Pancreas (tissue), 10 donors: ENCODE results near the gene CXCL11. TPM values are rescaled to one million over a fixed set of nuclear protein-coding genes. Genes with fewer than 3 reads are reported as not detected.
"Not testable (repeated sequence)": the region's sequence is repeated elsewhere in the genome, so short reads cannot be mapped to it uniquely, and the experiment has no call there.

Source experiments
- ATAC-seq, 4 donors: fragments of 200-7000 bp; cut with Tn5 transposase; one replicate each; pipeline versions ENCODE4 v1.8.0 to v1.9.1; 2020; ENCODE audit warnings: mild to moderate bottlenecking in 4 of 4, moderate library complexity in 4 of 4
- DNase-seq, 6 donors: peaks; one replicate each; pipeline ENCODE4 v3.0.0-alpha.2; 2020
- FAIRE-seq: peaks from 2 replicates; lab custom pipeline; 2012; peaks lifted over from hg19 to GRCh38; lab: Jason Lieb, UNC
- H3K27ac ChIP-seq, 4 donors: fragments of 200-600 bp; sonication (generic); 1 replicate in 3 of 4; 2 replicates in 1 of 4; pipeline versions ENCODE4 v1.5.0 to v1.8.0; 2020
- H3K27me3 ChIP-seq, 4 donors: fragments of 200-600 bp; one replicate each; pipeline ENCODE4 v1.8.0; 2021
- H3K36me3 ChIP-seq, 3 donors: fragments of 200-600 bp; sonication (generic) in 1 of 3; one replicate each; pipeline versions ENCODE4 v1.5.0 to v1.8.0; 2020 to 2021
- H3K4me1 ChIP-seq, 3 donors: fragments of 200-600 bp; one replicate each; pipeline ENCODE4 v1.8.0; 2021
- H3K4me3 ChIP-seq, 4 donors: fragments of 200-600 bp; sonication (generic) in 2 of 4; one replicate each; pipeline versions ENCODE4 v1.5.0 to v1.8.0; 2020 to 2021
- H3K9me3 ChIP-seq, 4 donors: fragments of 200-600 bp; one replicate each; pipeline ENCODE4 v1.8.0; 2021
- WGBS, 2 donors: extraction: QIAGEN DNeasy Blood & Tissue Kit; methylation state at CpG; one replicate each; pipeline ENCODE4 v1.1.7; 2013; 5-methylcytosine and 5-hydroxymethylcytosine counted together
- intact Hi-C, 3 donors: fragments of 100-400 bp; cut with DNase I; formaldehyde crosslinking; loops; one replicate each; pipeline versions ENCODE4 v1.11.1 to v1.14.2; 2022
- polyA plus RNA-seq, 2 donors: library from polyadenylated mRNA; stranded (reverse); fragments of 200-250 nt; gene quantifications; one replicate each; pipeline ENCODE4 v1.2.3, GENCODE V29; 2013
- total RNA-seq, 6 donors: library from RNA; stranded (reverse); fragmentation: NEBNext Ultra II Directional in 4 of 6; extraction: Animal tissue kit (Norgen Biotek cat#: 25700) in 4 of 6; gene quantifications; one replicate each; pipeline versions ENCODE4 v1.2.1 to v1.2.4, GENCODE V29; 2021 to 2023
- TF ChIP-seq, protein P1 (sequence below), 4 donors: fragments of 200-600 bp; sonication (generic) in 3 of 4; IDR thresholded peaks; one replicate each; pipeline versions ENCODE4 v1.5.0 to v1.8.0; 2021; ENCODE audit warnings: antibody characterized with exemption in 4 of 4
- donor health status: healthy with polysubstance abuse.
- donor health status: DM: no; HTN: no; CAD: no; lungs with moderate emphysema.
- donor health status: DM: no; HTN: no; CAD: no.
- donor health status: control.
- donor health status: control.
- donor health status: Bipolar disorder and iron deficiency.
- donor health status: DM: yes; HTN: yes; CAD: no.
- donor health status: DM: no; HTN: no; CAD: no.
- donor health status: DM: no; HTN: no; CAD: no.
- donor health status: DM: yes; HTN: yes; CAD: no.

Gene CXCL11
- total and polyA plus RNA-seq, 8 donors, result 0.13 to 3.7 (median 1.4) TPM

DNA sequence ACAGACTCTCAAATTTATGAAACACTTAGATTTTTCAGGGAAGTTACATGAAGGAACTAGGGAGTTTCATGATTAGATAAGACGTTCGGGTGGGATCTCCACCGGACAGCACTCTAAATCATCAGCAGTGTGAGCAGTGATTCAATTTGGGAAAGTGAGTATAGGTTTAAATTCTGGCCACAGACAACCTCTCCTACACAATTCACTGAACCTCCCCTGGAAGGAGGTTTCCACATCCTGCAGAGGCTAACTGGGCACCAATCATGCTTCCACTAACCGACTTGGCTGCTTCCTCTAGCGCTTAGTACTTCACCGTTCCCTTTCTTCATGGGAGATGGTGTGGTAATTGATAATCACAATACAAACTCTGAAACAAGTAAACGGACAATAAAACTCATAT is 34.2 kb downstream of the CXCL11 start:
- Histone ChIP-seq H3K36me3 (no peaks in the 10 kb centered on the region), H3K27ac (no peak overlapping the region), H3K27me3 (no peaks in the 10 kb centered on the region), H3K9me3 (no peaks in the 10 kb centered on the region), H3K4me1 (peaks cover 0 to 3% (median 0%) of the 10 kb centered on the region in 3 donors), H3K4me3 (no peak overlapping the region)
- intact Hi-C loops, result no loop called here
- 80 to 83% methylated on average over 7 of the region's 7 CpGs for WGBS, 2 donors
- TF ChIP-seq, protein P1, sequence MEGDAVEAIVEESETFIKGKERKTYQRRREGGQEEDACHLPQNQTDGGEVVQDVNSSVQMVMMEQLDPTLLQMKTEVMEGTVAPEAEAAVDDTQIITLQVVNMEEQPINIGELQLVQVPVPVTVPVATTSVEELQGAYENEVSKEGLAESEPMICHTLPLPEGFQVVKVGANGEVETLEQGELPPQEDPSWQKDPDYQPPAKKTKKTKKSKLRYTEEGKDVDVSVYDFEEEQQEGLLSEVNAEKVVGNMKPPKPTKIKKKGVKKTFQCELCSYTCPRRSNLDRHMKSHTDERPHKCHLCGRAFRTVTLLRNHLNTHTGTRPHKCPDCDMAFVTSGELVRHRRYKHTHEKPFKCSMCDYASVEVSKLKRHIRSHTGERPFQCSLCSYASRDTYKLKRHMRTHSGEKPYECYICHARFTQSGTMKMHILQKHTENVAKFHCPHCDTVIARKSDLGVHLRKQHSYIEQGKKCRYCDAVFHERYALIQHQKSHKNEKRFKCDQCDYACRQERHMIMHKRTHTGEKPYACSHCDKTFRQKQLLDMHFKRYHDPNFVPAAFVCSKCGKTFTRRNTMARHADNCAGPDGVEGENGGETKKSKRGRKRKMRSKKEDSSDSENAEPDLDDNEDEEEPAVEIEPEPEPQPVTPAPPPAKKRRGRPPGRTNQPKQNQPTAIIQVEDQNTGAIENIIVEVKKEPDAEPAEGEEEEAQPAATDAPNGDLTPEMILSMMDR (IDR thresholded peaks at IDR 0.05), result no peak
- DNase-seq, result no peak
- no peak for ATAC-seq
- no peak for FAIRE-seq

GRCh38 chr4:76000279-76000678 is 35.6 kb downstream of the CXCL11 start:
- H3K9me3 ChIP-seq, result no peaks in the 10 kb centered on the region
- no peak for DNase-seq
- ATAC-seq, result peak in 2 of 4 donors; percentile 40 to 54
- no peaks in the 10 kb centered on the region for H3K4me1 ChIP-seq
- WGBS, 2 donors, result 39 to 48% methylated on average over 1 of the region's 1 CpG
- H3K27me3 ChIP-seq, result no peaks in the 10 kb centered on the region
- TF ChIP-seq, protein P1 (IDR thresholded peaks at IDR 0.05), result no peak
- intact Hi-C loops, result no loop called here
- H3K4me3 ChIP-seq, result no peak overlapping the region
- no peak for FAIRE-seq
- H3K36me3 ChIP-seq, result no peaks in the 10 kb centered on the region
- H3K27ac ChIP-seq, result peak overlapping the region in 1 of 4 donors; percentile 24

GRCh38 chr4:75998525-75999147 is 37.2 kb downstream of the CXCL11 start:
- 89 to 95% methylated on average over 2 of the region's 2 CpGs for WGBS, 2 donors
- not testable (repeated sequence) for ATAC-seq, H3K36me3 ChIP-seq, DNase-seq, H3K4me3 ChIP-seq, H3K27ac ChIP-seq, H3K9me3 ChIP-seq, H3K27me3 ChIP-seq, H3K4me1 ChIP-seq, FAIRE-seq
- intact Hi-C loops, result loop anchor here in 1 of 3 donors (10.0 kb wide), 1 partner anchor 76 kb away; the partner anchor contains the start of gene ART3

DNA sequence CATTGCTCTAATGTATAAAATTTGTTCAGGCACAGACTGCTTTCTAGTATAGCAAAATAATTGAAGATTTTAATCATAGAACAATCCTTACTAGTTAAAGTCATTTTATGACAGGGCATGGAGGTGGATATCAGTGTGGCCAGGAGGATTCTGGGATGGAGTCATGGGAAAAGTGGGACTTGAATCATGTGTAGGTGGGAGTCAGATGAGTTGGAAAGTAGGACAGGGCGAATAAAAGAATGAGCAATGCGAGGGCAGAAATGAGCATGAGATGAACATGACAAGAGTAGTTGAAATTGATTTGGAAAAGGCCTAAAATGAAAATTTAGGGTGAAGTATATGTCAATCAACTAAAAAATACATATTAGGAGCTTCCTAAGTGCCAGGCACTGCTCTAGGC is 37.9 kb downstream of the CXCL11 start:
- Histone ChIP-seq H3K4me3 (no peak overlapping the region), H3K9me3 (no peaks in the 10 kb centered on the region), H3K36me3 (no peaks in the 10 kb centered on the region), H3K27ac (no peak overlapping the region), H3K4me1 (no peaks in the 10 kb centered on the region), H3K27me3 (no peaks in the 10 kb centered on the region)
- WGBS, 2 donors, result 73 to 79% methylated on average over 2 of the region's 2 CpGs
- intact Hi-C loops, result loop anchor here in 1 of 3 donors (10.0 kb wide), 1 partner anchor 77 kb away; the partner anchor contains the start of gene ART3
- no peak for FAIRE-seq
- no peak for ATAC-seq
- TF ChIP-seq, protein P1 (IDR thresholded peaks at IDR 0.05), result no peak
- no peak for DNase-seq

GRCh38 chr4:75997081-75997480 is 38.8 kb downstream of the CXCL11 start:
- Histone ChIP-seq H3K9me3 (no peaks in the 10 kb centered on the region), H3K36me3 (no peaks in the 10 kb centered on the region), H3K27me3 (no peaks in the 10 kb centered on the region), H3K4me1 (no peaks in the 10 kb centered on the region), H3K4me3 (no peak overlapping the region), H3K27ac (no peak overlapping the region)
- FAIRE-seq (no peak), ATAC-seq (no peak), DNase-seq (no peak)
- intact Hi-C loops, result loop anchor here in 1 of 3 donors (10.0 kb wide), 1 partner anchor 78 kb away; the partner anchor contains the start of gene ART3
- TF ChIP-seq, protein P1 (IDR thresholded peaks at IDR 0.05), result no peak
- whole genome bisulfite sequencing, 2 donors, result 47 to 61% methylated on average over 1 of the region's 1 CpG
